ENCODE data around the gene BICRA.
A peak's percentile ranks its signal among the peaks of the same experiment; 100 is the strongest.
"Not testable (repeated sequence)": the region's sequence is repeated elsewhere in the genome, so short reads cannot be mapped to it uniquely, and the experiment has no call there.

The BICRA gene

GRCh38 chr19:47663911-47664771 is 55.2 kb downstream of the BICRA start:
- peak; percentile 99 for DNase-seq

- not testable (repeated sequence) for DNase-seq
Measured at GRCh38 chr19:47668556-47668955, 59.6 kb downstream of the BICRA start.

GRCh38 chr19:47670736-47671135 is 61.8 kb downstream of the BICRA start:
- no peak for DNase-seq

- DNase-seq = no peak
Measured at GRCh38 chr19:47671499-47671898, 62.6 kb downstream of the BICRA start.

- no peak for DNase-seq
Measured at GRCh38 chr19:47673426-47673825, 64.5 kb downstream of the BICRA start.

GRCh38 chr19:47674548-47674947 is 65.6 kb downstream of the BICRA start:
- no peak for DNase-seq

GRCh38 chr19:47675271-47675670 is 66.3 kb downstream of the BICRA start:
- DNase-seq = no peak

GRCh38 chr19:47675859-47676258 is 66.9 kb downstream of the BICRA start:
- DNase-seq = no peak

GRCh38 chr19:47676811-47677210 is 67.9 kb downstream of the BICRA start:
- no peak for DNase-seq

- no peak for DNase-seq
Measured at GRCh38 chr19:47679251-47679900, 70.4 kb downstream of the BICRA start.

- no peak for DNase-seq
Measured at GRCh38 chr19:47679922-47680857, 71.3 kb downstream of the BICRA start.

- no peak for DNase-seq
Measured at GRCh38 chr19:47680858-47681332, 72.0 kb downstream of the BICRA start.

- no peak for DNase-seq
Measured at GRCh38 chr19:47681388-47681787, 72.5 kb downstream of the BICRA start.

- no peak for DNase-seq
Measured at GRCh38 chr19:47681936-47682335, 73.0 kb downstream of the BICRA start.

- DNase-seq = no peak
Measured at GRCh38 chr19:47682939-47683338, 74.0 kb downstream of the BICRA start.

- no peak for DNase-seq
Measured at GRCh38 chr19:47686679-47687450, 77.9 kb downstream of the BICRA start.

- no peak for DNase-seq
Measured at GRCh38 chr19:47687906-47688305, 79.0 kb downstream of the BICRA start.

GRCh38 chr19:47691090-47691489 is 82.2 kb downstream of the BICRA start:
- DNase-seq = no peak

GRCh38 chr19:47691782-47692181 is 82.8 kb downstream of the BICRA start:
- no peak for DNase-seq

- DNase-seq = no peak
Measured at GRCh38 chr19:47693489-47693888, 84.6 kb downstream of the BICRA start.

- no peak for DNase-seq
Measured at GRCh38 chr19:47693903-47694302, 85.0 kb downstream of the BICRA start.
